PC-3 (cell line): ENCODE data around the gene CNTFR. TPM values are rescaled to one million over a fixed set of nuclear protein-coding genes. Genes with fewer than 3 reads are reported as not detected.
A peak's percentile ranks its signal among the peaks of the same experiment; 100 is the strongest.

Source experiments
- ATAC-seq: fragments of 200-7000 bp; cut with Tn5 transposase; 2 replicates; pipeline ENCODE4 v1.9.1; 2020; ENCODE audit warnings: mild to moderate bottlenecking, moderate library complexity
- BruUV-seq: library from RNA; stranded (reverse); fragments of 400-500 nt; replicated peaks from 2 replicates; lab custom pipeline; 2021; lab: Mats Ljungman, UMichigan
- CTCF ChIA-PET: fragments of 300-600 bp; sonication (Branson Sonifier 250); formaldehyde crosslinking; loops from one replicate; lab custom pipeline; 2022; ENCODE audit warnings: antibody characterized with exemption; lab: Charles Lee
- POLR2A ChIA-PET: fragments of 300-600 bp; sonication (Branson Sonifier 250); formaldehyde crosslinking; loops from one replicate; lab custom pipeline; 2022; ENCODE audit warnings: antibody characterized with exemption; ENCODE audit not compliant: unreplicated experiment; lab: Charles Lee
- DNase-seq: peaks from one replicate; pipeline ENCODE4 v3.0.0-alpha.2; 2015
- H2AFZ ChIP-seq: fragments of 300-600 bp; sonication (generic); 2 replicates; pipeline ENCODE4 v1.6.0; 2016; ENCODE audit warnings: antibody characterized with exemption, low read length
- H3F3A ChIP-seq: fragments of 300-600 bp; sonication (generic); one replicate; pipeline ENCODE4 v1.6.0; 2017; ENCODE audit warnings: antibody characterized with exemption, low read length, control low read depth, mild to moderate bottlenecking; ENCODE audit not compliant: unreplicated experiment
- H3K27ac ChIP-seq: fragments of 300-600 bp; sonication (generic); 2 replicates; pipeline ENCODE4 v1.5.1; 2016; ENCODE audit warnings: mild to moderate bottlenecking, low read length
- H3K27me3 ChIP-seq: fragments of 300-600 bp; sonication (generic); 2 replicates; pipeline ENCODE4 v1.6.1; 2016; ENCODE audit warnings: low read length, mixed read lengths
- H3K36me3 ChIP-seq: fragments of 300-600 bp; sonication (generic); 2 replicates; pipeline ENCODE4 v1.6.1; 2016; ENCODE audit warnings: low read depth, mixed run types, low read length, mixed read lengths
- H3K4me1 ChIP-seq: fragments of 300-600 bp; sonication (generic); 2 replicates; pipeline ENCODE4 v1.5.1; 2016; ENCODE audit warnings: low read length; ENCODE audit not compliant: insufficient read depth
- H3K4me2 ChIP-seq: fragments of 300-600 bp; sonication (generic); 2 replicates; pipeline ENCODE4 v1.6.0; 2016; ENCODE audit warnings: low read length
- H3K4me3 ChIP-seq: fragments of 300-600 bp; sonication (generic); 2 replicates; pipeline ENCODE4 v1.5.1; 2016; ENCODE audit warnings: mild to moderate bottlenecking, low read length, mixed read lengths
- H3K79me2 ChIP-seq: fragments of 300-600 bp; sonication (generic); 2 replicates; pipeline ENCODE4 v1.6.1; 2017; ENCODE audit warnings: low read length, mixed read lengths
- H3K9ac ChIP-seq: fragments of 300-600 bp; sonication (generic); 2 replicates; pipeline ENCODE4 v1.6.0; 2016; ENCODE audit warnings: mild to moderate bottlenecking, low read length
- H3K9me2 ChIP-seq: fragments of 300-600 bp; sonication (generic); replicated peaks from 2 replicates; pipeline ENCODE4 v1.6.1; 2016; ENCODE audit warnings: mixed run types, low read length, mixed read lengths
- H3K9me3 ChIP-seq: fragments of 300-600 bp; sonication (generic); 2 replicates; pipeline ENCODE4 v1.6.1; 2016; ENCODE audit warnings: low read length, mixed read lengths
- H4K20me1 ChIP-seq: fragments of 300-600 bp; sonication (generic); 2 replicates; pipeline ENCODE4 v1.6.1; 2016; ENCODE audit warnings: low read length, mixed read lengths
- EZH2 ChIP-seq: fragments of 300-600 bp; sonication (generic); IDR thresholded peaks from one replicate; pipeline ENCODE4 v1.6.1; 2017; ENCODE audit warnings: antibody characterized with exemption, mild to moderate bottlenecking, low read length; ENCODE audit not compliant: unreplicated experiment
- EZH2phosphoT487 ChIP-seq: fragments of 300-600 bp; sonication (generic); IDR thresholded peaks from 2 replicates; pipeline ENCODE4 v1.6.1; 2018; ENCODE audit warnings: mild to moderate bottlenecking, antibody characterized with exemption, low read length, borderline replicate concordance
- intact Hi-C: fragments of 100-400 bp; cut with micrococcal nuclease; formaldehyde crosslinking; loops from 2 replicates; pipeline ENCODE4 v1.9.0; 2023
- total RNA-seq: library from RNA; depleted of rRNA; stranded (reverse); fragments of >200 nt; gene quantifications from 2 replicates; pipeline ENCODE4 v1.2.3, GENCODE V29; 2014
- TF ChIP-seq, protein P1 (sequence below): fragments of 300-600 bp; sonication (generic); conservative IDR thresholded peaks from 2 replicates; pipeline ENCODE4 v1.5.1; 2017; ENCODE audit warnings: antibody characterized with exemption, low read depth, mild to moderate bottlenecking, low read length

The CNTFR gene
- total RNA-seq, 1 experiment from 2014 or later, result not detected

DNA sequence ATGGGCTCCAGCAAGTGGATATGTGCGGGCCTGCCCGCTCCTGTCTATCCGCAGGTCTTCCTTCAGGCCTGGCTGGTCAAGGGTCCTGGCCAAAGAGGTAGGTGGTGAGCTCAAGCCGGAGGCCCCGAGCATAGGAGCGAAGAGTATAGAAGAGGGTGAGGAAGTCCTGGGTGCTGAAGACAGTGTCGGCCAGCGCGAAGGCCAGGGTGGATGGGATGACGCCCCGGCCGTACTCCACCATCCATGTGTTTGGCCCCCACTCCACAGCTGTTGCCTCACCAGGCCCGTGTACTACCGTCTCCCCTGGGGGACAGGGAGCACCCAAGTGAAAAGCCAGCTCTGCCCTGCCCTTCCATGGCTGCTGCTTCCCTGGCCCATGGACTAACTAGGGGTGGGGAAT lies 46.0 kb upstream of the CNTFR start:
- Histone ChIP-seq H3K27ac (no peak overlapping the region), H3K79me2 (peaks cover 25% of the 10 kb centered on the region), H3K4me3 (peak overlapping the region; percentile 76; the same call in 1 of the 2 replicates), H3K27me3 (no peaks in the 10 kb centered on the region), H3F3A (no peaks in the 10 kb centered on the region), H3K4me1 (peaks cover 5% of the 10 kb centered on the region; the same call in 1 of the 2 replicates), H2AFZ (no peak overlapping the region), H3K4me2 (peak overlapping the region; percentile 93), H4K20me1 (0 out of 2 replicates have a peak, but pooled peaks cover 4% of the 10 kb centered on the region), H3K36me3 (no peaks in the 10 kb centered on the region), H3K9me3 (no peaks in the 10 kb centered on the region), H3K9ac (no peak overlapping the region), H3K9me2 (no peaks in the 10 kb centered on the region)
- CTCF ChIA-PET, result no interaction called here
- TF ChIP-seq, protein P1, sequence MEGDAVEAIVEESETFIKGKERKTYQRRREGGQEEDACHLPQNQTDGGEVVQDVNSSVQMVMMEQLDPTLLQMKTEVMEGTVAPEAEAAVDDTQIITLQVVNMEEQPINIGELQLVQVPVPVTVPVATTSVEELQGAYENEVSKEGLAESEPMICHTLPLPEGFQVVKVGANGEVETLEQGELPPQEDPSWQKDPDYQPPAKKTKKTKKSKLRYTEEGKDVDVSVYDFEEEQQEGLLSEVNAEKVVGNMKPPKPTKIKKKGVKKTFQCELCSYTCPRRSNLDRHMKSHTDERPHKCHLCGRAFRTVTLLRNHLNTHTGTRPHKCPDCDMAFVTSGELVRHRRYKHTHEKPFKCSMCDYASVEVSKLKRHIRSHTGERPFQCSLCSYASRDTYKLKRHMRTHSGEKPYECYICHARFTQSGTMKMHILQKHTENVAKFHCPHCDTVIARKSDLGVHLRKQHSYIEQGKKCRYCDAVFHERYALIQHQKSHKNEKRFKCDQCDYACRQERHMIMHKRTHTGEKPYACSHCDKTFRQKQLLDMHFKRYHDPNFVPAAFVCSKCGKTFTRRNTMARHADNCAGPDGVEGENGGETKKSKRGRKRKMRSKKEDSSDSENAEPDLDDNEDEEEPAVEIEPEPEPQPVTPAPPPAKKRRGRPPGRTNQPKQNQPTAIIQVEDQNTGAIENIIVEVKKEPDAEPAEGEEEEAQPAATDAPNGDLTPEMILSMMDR, result no peak
- TF ChIP-seq EZH2 (no peak), EZH2phosphoT487 (no peak)
- intact Hi-C loops, result no loop called here
- DNase-seq, result no peak
- no peak for ATAC-seq
- POLR2A ChIA-PET, result no interaction called here
- no TSS peak for BruUV-seq

GRCh38 chr9:34634551-34635248 lies 45.2 kb upstream of the CNTFR start:
- H3K4me1 ChIP-seq, result peaks cover 5% of the 10 kb centered on the region; the same call in 1 of the 2 replicates
- H2AFZ ChIP-seq, result no peak overlapping the region
- peaks cover 25% of the 10 kb centered on the region for H3K79me2 ChIP-seq
- H3K36me3 ChIP-seq, result no peaks in the 10 kb centered on the region
- intact Hi-C loops, result loop anchor here (1.0 kb wide), 1 partner anchor 21 kb away; no protein-coding TSS in a partner anchor
- no peak overlapping the region for H3K4me3 ChIP-seq
- H3K9ac ChIP-seq, result no peak overlapping the region
- no peaks in the 10 kb centered on the region for H3F3A ChIP-seq
- CTCF ChIA-PET, result interaction anchor here (0.5 to 1.1 kb wide), 4 partner anchors 12 to 752 kb away, joined by 3 to 6 read pairs (median 4); partner anchors contain the start of gene GALT
- H3K27me3 ChIP-seq, result 0 out of 2 replicates have a peak, but pooled peaks cover under 1% of the 10 kb centered on the region
- no peak overlapping the region for H3K4me2 ChIP-seq
- BruUV-seq, result TSS peak; percentile 37
- 0 out of 2 replicates have a peak, but pooled peaks cover 4% of the 10 kb centered on the region for H4K20me1 ChIP-seq
- TF ChIP-seq, protein P1, result no peak
- TF ChIP-seq EZH2phosphoT487, result no peak
- no peak for TF ChIP-seq EZH2
- H3K9me3 ChIP-seq, result no peaks in the 10 kb centered on the region
- POLR2A ChIA-PET, result no interaction called here
- DNase-seq, result no peak
- no peaks in the 10 kb centered on the region for H3K9me2 ChIP-seq
- H3K27ac ChIP-seq, result no peak overlapping the region
- ATAC-seq, result no peak
